Measurements from ENCODE around the gene PMS1. TPM values are rescaled to one million over a fixed set of nuclear protein-coding genes. Genes with fewer than 3 reads are reported as not detected.

Gene PMS1
- total RNA-seq, 4 donors from 2014 or later = 12.0 to 15.0 (median 12.8) TPM

- 80% methylated on average over 1 of the region's 1 CpG for WGBS
- intact Hi-C loops (cut with DNase I) = no loop called here
These were observed 81.6 kb downstream of the PMS1 start for GRCh38 chr2:189865826-189866225.

GRCh38 chr2:189866296-189866695 lies 82.0 kb downstream of the PMS1 start:
- intact Hi-C loops (cut with DNase I) = no loop called here
- no peak overlapping the region for H3K4me3 ChIP-seq
- H3K36me3 ChIP-seq = peaks cover 0 to 17% (median 6%) of the 10 kb centered on the region in 4 donors
- 90% methylated on average over 1 of the region's 1 CpG for WGBS
- H3K4me1 ChIP-seq = no peaks in the 10 kb centered on the region
- H3K9me3 ChIP-seq = no peaks in the 10 kb centered on the region
- no peak for DNase-seq (ENCODE audit: extremely low spot score)
- no peak for TF ChIP-seq CTCF (IDR thresholded peaks at IDR 0.05)
- H3K27me3 ChIP-seq = no peaks in the 10 kb centered on the region
- no peak overlapping the region for H3K27ac ChIP-seq (replicated peaks in 1 of 4)

More at GRCh38 chr2:189865826-189866225, 81.6 kb downstream of the PMS1 start:
- DNase-seq (ENCODE audit: extremely low spot score) = no peak
- no peak overlapping the region for H3K4me3 ChIP-seq
- H3K4me1 ChIP-seq = no peaks in the 10 kb centered on the region
- no peaks in the 10 kb centered on the region for H3K9me3 ChIP-seq
- peaks cover 0 to 17% (median 6%) of the 10 kb centered on the region in 4 donors for H3K36me3 ChIP-seq
- no peak for TF ChIP-seq CTCF (IDR thresholded peaks at IDR 0.05)
- TF ChIP-seq EP300 (IDR thresholded peaks at IDR 0.05) = no peak
- TF ChIP-seq POLR2A (IDR thresholded peaks at IDR 0.05; ENCODE audit: low read depth) = no peak
- no peak for TF ChIP-seq POLR2AphosphoS5 (IDR thresholded peaks at IDR 0.05)
- no peak overlapping the region for H3K27ac ChIP-seq (replicated peaks in 1 of 4)
- no peaks in the 10 kb centered on the region for H3K27me3 ChIP-seq

GRCh38 chr2:189868896-189869295 lies 84.6 kb downstream of the PMS1 start:
- H3K27ac ChIP-seq (replicated peaks in 1 of 4) = no peak overlapping the region
- H3K36me3 ChIP-seq = peaks cover 0 to 27% (median 2%) of the 10 kb centered on the region in 4 donors
- no peaks in the 10 kb centered on the region for H3K4me1 ChIP-seq
- H3K9me3 ChIP-seq = no peaks in the 10 kb centered on the region
- TF ChIP-seq EP300 (IDR thresholded peaks at IDR 0.05) (no peak), CTCF (IDR thresholded peaks at IDR 0.05) (no peak), POLR2AphosphoS5 (IDR thresholded peaks at IDR 0.05) (no peak), POLR2A (IDR thresholded peaks at IDR 0.05; ENCODE audit: low read depth) (no peak)
- DNase-seq (ENCODE audit: extremely low spot score) = no peak
- H3K4me3 ChIP-seq = no peak overlapping the region
- intact Hi-C loops (cut with DNase I) = no loop called here
- no peaks in the 10 kb centered on the region for H3K27me3 ChIP-seq

DNA sequence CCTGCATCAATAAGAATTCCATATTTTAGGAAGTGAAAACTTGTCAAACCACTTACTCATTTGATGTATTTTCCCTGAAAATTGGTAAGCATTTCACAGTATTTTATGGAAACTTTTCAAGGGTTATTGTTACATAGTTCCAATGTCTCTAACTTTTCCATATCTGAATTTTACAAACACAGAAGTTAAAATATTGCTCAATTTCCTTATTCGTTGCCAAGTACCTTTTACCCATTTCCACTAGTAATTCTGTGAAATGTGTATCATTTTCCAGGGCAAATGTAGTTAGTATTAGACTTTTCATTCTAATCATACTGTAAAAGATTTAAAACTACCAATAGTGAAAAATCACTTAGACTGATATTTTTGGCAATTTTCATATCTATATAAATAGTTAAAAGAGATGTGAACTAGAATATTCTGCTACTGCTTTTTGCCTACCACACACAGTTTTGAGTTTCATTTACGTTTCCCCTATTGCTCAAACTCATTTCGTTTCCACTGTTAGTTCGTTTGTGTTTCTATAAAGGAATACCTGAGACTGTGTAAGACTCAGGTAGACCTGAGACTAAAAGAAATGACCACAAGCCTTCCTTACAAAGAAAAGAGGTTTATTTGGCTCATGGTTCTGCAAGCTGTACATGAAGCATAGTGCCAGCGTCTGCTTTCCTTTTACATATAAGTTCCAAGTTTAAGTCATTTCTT lies 86.3 kb downstream of the PMS1 start:
- Histone ChIP-seq H3K9me3 (no peaks in the 10 kb centered on the region), H3K27me3 (no peaks in the 10 kb centered on the region), H3K4me1 (no peaks in the 10 kb centered on the region), H3K27ac (replicated peaks in 1 of 4) (no peak overlapping the region), H3K4me3 (no peak overlapping the region), H3K36me3 (peaks cover 0 to 24% (median 0%) of the 10 kb centered on the region in 4 donors)
- TF ChIP-seq POLR2AphosphoS5 (IDR thresholded peaks at IDR 0.05) (no peak), POLR2A (IDR thresholded peaks at IDR 0.05; ENCODE audit: low read depth) (no peak), EP300 (IDR thresholded peaks at IDR 0.05) (no peak), CTCF (IDR thresholded peaks at IDR 0.05) (no peak)
- intact Hi-C loops (cut with DNase I) = no loop called here
- DNase-seq (ENCODE audit: extremely low spot score) = no peak
- WGBS = 80% methylated on average over 5 of the region's 5 CpGs

DNA sequence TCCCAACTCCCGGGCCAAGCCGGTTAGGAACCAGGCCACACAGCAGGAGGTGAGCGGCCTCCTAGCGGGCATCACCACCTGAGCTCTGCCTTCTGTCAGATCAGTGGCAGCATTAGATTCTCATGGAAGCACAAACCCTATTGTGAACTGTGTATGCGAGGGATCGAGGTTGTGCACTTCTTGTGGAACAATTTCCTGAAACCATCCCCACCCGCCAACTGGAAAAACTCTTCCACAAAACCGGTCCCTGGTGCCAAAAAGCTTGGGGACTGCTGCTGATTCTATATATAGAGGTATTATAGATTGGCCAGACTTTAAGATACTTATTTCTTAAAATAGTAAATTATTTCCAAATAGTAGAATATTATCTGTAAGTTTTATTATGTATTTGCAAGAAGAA lies 89.4 kb downstream of the PMS1 start:
- H3K36me3 ChIP-seq = peaks cover 0 to 25% (median 2%) of the 10 kb centered on the region in 4 donors
- no peaks in the 10 kb centered on the region for H3K9me3 ChIP-seq
- no peak for DNase-seq (ENCODE audit: extremely low spot score)
- no peak overlapping the region for H3K27ac ChIP-seq (replicated peaks in 1 of 4)
- no peak for TF ChIP-seq POLR2AphosphoS5 (IDR thresholded peaks at IDR 0.05)
- no peak for TF ChIP-seq CTCF (IDR thresholded peaks at IDR 0.05)
- TF ChIP-seq EP300 (IDR thresholded peaks at IDR 0.05) = no peak
- TF ChIP-seq POLR2A (IDR thresholded peaks at IDR 0.05; ENCODE audit: low read depth) = no peak
- H3K4me3 ChIP-seq = no peak overlapping the region
- intact Hi-C loops (cut with DNase I) = no loop called here
- no peaks in the 10 kb centered on the region for H3K27me3 ChIP-seq
- H3K4me1 ChIP-seq = no peaks in the 10 kb centered on the region
- 90% methylated on average over 8 of the region's 8 CpGs for WGBS
